HFFc6 (cell line): ENCODE results near the gene FOXK2. TPM values are rescaled to one million over a fixed set of nuclear protein-coding genes. Genes with fewer than 3 reads are reported as not detected.

Experiments used
- DNase-seq: peaks from one replicate; pipeline ENCODE4 v3.0.0-alpha.2; 2018
- H3K27ac Mint-ChIP-seq: 2 replicates; pipeline ENCODE4 v1.8.0; 2020; ENCODE audit warnings: mild to moderate bottlenecking, mixed read lengths
- H3K27me3 Mint-ChIP-seq: 2 replicates; pipeline ENCODE4 v1.8.0; 2021; ENCODE audit warnings: mild to moderate bottlenecking, moderate library complexity, mixed read lengths; ENCODE audit not compliant: insufficient read depth
- H3K36me3 Mint-ChIP-seq: 2 replicates; pipeline ENCODE4 v1.8.0; 2021; ENCODE audit warnings: low read depth, mixed read lengths
- H3K4me1 Mint-ChIP-seq: 2 replicates; pipeline ENCODE4 v1.8.0; 2020; ENCODE audit warnings: low read depth, mixed read lengths
- H3K4me3 Mint-ChIP-seq: 2 replicates; pipeline ENCODE4 v1.8.0; 2020; ENCODE audit warnings: mild to moderate bottlenecking, moderate library complexity, mixed read lengths
- H3K9me3 Mint-ChIP-seq: 2 replicates; pipeline ENCODE4 v1.8.0; 2020; ENCODE audit warnings: mild to moderate bottlenecking, mixed read lengths
- total RNA-seq, 6 experiments: library from RNA; stranded (reverse); fragmentation: NEBNext Ultra II Directional; extraction: Animal tissue kit (Norgen Biotek cat#: 25700); gene quantifications; 2 replicates in 1 of 6; 3 replicates in 5 of 6; pipeline ENCODE4 v1.2.3, GENCODE V29; 2021
- TF ChIP-seq, protein P1 (sequence below): fragments of 200-600 bp; sonication (generic); IDR thresholded peaks from 2 replicates; pipeline ENCODE4 v1.5.0; 2021; ENCODE audit warnings: antibody characterized with exemption, mild to moderate bottlenecking

Gene FOXK2
- total RNA-seq, 6 experiments from 2014 or later = 38.6 to 46.3 (median 41.1) TPM

DNA sequence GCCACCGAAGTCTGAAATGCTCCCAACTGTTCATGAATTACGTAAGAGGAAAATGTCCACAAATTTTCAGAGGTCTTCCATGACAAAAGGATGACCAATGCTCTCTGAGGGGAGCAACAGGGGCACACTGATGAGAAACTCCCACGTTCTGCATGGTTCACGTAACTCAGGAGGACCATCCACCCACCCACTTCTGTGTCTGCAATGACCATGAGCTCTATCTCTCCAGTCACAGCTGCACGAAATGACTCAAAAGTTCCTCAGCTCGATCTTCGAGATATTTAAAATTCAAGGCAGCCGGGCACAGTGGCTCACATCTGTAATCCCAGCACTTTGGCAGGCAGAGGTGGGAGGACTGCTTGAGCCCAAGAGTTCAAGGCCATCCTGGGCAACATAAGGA lies 112.9 kb downstream of the FOXK2 start:
- no peaks in the 10 kb centered on the region for H3K9me3 Mint-ChIP-seq
- TF ChIP-seq, protein P1, sequence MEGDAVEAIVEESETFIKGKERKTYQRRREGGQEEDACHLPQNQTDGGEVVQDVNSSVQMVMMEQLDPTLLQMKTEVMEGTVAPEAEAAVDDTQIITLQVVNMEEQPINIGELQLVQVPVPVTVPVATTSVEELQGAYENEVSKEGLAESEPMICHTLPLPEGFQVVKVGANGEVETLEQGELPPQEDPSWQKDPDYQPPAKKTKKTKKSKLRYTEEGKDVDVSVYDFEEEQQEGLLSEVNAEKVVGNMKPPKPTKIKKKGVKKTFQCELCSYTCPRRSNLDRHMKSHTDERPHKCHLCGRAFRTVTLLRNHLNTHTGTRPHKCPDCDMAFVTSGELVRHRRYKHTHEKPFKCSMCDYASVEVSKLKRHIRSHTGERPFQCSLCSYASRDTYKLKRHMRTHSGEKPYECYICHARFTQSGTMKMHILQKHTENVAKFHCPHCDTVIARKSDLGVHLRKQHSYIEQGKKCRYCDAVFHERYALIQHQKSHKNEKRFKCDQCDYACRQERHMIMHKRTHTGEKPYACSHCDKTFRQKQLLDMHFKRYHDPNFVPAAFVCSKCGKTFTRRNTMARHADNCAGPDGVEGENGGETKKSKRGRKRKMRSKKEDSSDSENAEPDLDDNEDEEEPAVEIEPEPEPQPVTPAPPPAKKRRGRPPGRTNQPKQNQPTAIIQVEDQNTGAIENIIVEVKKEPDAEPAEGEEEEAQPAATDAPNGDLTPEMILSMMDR = no peak
- H3K36me3 Mint-ChIP-seq = peaks cover 11% of the 10 kb centered on the region
- no peaks in the 10 kb centered on the region for H3K27me3 Mint-ChIP-seq
- no peak overlapping the region for H3K4me3 Mint-ChIP-seq
- no peak for DNase-seq
- H3K27ac Mint-ChIP-seq = no peak overlapping the region
- no peaks in the 10 kb centered on the region; the same call in 1 of the 2 replicates for H3K4me1 Mint-ChIP-seq

DNA sequence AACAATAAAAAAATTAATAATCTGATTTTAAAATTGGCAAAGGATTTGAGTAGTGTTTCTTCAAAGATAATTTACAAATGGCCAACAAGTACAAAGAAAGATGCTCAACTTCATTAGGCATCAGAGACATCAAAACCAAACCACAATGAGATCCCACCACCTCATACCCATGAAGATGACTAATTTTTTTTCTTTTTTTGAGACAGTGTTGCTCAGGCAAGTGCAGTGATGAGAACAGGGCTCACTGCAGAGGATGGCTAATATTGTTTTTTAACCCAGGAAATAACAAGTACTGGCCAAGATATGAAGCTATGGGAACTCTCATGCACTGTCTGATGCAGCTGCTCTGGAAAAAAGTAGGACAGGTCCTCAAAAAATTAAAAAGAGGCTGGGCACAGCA lies 113.8 kb downstream of the FOXK2 start:
- TF ChIP-seq, protein P1 = no peak
- Mint-ChIP-seq H3K9me3 (no peaks in the 10 kb centered on the region), H3K27me3 (no peaks in the 10 kb centered on the region), H3K4me3 (no peak overlapping the region), H3K27ac (no peak overlapping the region), H3K36me3 (peaks cover 13% of the 10 kb centered on the region), H3K4me1 (peaks cover under 1% of the 10 kb centered on the region; the same call in 1 of the 2 replicates)
- no peak for DNase-seq

DNA sequence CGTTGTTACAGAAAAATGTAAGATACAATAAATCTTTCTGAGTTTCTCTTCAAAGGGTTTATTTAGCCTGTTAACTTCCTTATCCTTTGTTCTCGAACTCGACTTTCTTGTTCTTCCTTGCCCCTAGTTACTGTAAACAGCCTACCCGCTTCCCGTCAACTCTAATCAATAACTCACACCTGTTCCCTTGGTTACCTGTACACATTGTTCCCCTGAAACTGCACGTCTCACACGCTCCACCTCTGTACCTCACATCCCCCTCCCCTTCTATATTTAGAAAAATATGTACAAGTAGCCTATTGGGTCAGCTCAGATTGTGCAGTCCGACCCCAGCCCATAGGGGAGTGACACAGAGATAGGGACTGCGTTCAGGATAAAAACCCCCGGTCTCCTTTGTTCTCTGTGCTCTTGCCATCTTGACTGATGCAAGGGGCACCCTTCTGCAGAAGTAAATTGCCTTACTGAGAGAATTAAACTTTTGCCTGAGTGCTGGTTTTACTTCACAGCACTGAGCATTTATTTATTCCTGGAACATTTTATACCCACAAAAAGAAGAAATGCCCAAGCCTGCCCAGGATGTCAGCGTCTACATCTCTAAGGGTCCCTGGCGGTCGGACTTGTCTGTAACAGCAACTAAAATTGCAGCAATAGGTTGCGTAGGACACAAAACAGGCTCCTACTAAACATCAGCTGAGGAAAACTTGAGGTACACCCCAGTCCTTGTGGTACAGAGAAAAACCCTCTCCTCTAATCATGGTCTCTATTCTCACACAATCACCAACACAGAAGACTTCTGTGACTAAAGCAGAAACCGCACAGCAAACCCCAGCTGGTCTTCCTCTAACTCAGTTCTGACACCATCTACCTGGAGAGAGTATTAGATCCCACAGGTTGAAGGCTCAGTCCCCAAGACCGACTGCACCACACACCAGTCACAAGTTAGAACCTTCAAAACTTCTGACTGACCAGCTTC lies 117.4 kb downstream of the FOXK2 start:
- peaks cover 19% of the 10 kb centered on the region for H3K36me3 Mint-ChIP-seq
- no peaks in the 10 kb centered on the region for H3K9me3 Mint-ChIP-seq
- DNase-seq = no peak
- peak overlapping the region; percentile 65; the same call in 1 of the 2 replicates for H3K27ac Mint-ChIP-seq
- no peaks in the 10 kb centered on the region for H3K27me3 Mint-ChIP-seq
- peaks cover 14% of the 10 kb centered on the region for H3K4me1 Mint-ChIP-seq
- TF ChIP-seq, protein P1 = no peak
- no peak overlapping the region for H3K4me3 Mint-ChIP-seq

DNA sequence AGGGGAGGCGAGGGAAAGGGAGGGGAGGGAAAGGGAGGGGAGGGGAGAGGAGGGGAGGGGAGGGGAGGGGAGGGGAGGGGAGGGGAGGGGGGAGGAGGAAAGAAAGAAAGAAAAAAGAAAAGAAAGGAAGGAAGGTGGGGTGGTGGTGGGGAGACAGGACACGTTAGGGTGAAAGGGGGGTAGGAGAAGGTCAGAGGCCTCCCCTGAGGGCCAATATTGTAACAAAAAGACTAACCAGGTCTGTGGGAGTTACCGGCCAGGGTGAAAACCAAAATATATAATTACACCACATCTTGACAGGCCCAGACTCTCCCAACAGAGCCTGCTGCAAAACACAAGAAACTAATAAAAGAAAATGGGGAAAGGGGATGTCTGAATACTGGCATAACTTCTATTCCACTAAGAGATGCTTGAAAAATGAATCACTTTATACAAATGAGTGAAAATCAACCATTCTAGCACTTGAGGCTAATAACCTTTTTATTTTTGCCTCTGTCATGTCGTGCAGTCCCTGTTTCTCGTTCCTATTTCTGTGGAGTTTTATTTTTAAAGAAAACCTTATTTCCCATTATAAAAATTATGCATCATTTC lies 118.7 kb downstream of the FOXK2 start:
- TF ChIP-seq, protein P1 = no peak
- DNase-seq = no peak
- Mint-ChIP-seq H3K27me3 (no peaks in the 10 kb centered on the region), H3K9me3 (no peaks in the 10 kb centered on the region), H3K36me3 (peaks cover 25% of the 10 kb centered on the region), H3K4me3 (no peak overlapping the region), H3K27ac (peak overlapping the region; percentile 21; the same call in 1 of the 2 replicates), H3K4me1 (peaks cover 14% of the 10 kb centered on the region)

DNA sequence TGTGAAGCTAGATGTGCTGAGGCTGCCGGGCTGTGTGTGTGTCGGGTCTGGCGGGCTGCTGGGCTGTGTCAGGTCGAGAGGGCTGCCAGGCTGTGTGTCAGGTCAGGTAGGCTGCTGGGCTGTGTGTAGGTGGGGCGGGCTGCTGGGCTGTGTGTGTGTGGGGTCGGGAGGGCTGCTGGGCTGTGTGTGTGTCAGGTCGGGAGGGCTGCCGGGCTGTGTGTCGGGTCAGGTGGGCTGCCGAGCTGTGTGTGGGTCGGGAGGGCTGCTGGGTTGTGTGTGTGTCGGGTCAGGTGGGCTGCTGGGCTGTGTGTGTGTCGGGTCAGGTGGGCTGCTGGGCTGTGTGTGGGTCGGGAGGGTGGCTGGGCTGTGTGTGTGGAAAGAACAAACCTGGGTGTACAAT lies 120.1 kb downstream of the FOXK2 start:
- peaks cover 25% of the 10 kb centered on the region for H3K36me3 Mint-ChIP-seq

More for the DNA sequence above, 120.1 kb downstream of the FOXK2 start:
- no peaks in the 10 kb centered on the region for H3K9me3 Mint-ChIP-seq
- DNase-seq = no peak
- TF ChIP-seq, protein P1 = no peak
- peak overlapping the region; percentile 56; the same call in 1 of the 2 replicates for H3K27ac Mint-ChIP-seq
- no peaks in the 10 kb centered on the region for H3K27me3 Mint-ChIP-seq
- H3K4me3 Mint-ChIP-seq = no peak overlapping the region
- H3K4me1 Mint-ChIP-seq = peaks cover 14% of the 10 kb centered on the region
